ENCODE results near the gene TIPARP.

- TF ChIP-seq CTCF (IDR thresholded peaks at IDR 0.05) (no peak), EZH2 (IDR thresholded peaks at IDR 0.05; ENCODE audit: borderline replicate concordance, insufficient read depth, low read depth, low read length, poor library complexity, severe bottlenecking) (no peak)
Observed at GRCh38 chr3:156655819-156656550, 18.4 kb upstream of the TIPARP start.
